Articular chondrocyte of knee joint (primary cell): Measurements from ENCODE around the gene FBN3. TPM values are rescaled to one million over a fixed set of nuclear protein-coding genes. Genes with fewer than 3 reads are reported as not detected.

Experiments used
- total RNA-seq: library from RNA; depleted of rRNA; stranded (reverse); fragments of >200 nt; gene quantifications from 2 replicates; pipeline ENCODE4 v1.2.3, GENCODE V29; 2012

FBN3 gene
- not detected in 2 replicates for total RNA-seq

GRCh38 chr19:8149261-8150094, at the start of gene FBN3:
TSS of gene FBN3 (minus strand) at chr19:8149592. CDS start at chr19:8147480, 2,112 bp downstream.

DNA sequence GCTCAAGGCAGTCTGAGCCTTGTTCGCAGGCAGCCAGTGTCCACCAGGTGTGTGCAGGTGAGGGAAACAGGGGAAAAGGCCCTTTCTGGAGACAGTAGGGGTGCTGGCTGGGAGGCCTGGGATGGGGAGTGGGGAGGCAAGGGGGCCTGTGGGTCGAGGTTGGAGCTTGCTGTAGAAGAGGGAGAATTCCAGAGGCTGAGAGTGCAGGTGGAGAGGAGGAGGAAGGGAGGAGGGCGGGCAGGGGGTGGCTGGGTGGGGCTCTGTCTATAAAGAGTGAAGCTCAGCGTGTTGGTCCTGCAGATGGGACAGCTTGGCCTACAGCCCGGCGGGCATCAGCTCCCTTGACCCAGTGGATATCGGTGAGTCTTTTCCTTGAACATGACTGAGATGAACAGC, 96.9 kb downstream of the FBN3 start, which contains the start of gene CCL25:
TSS of gene CCL25 (plus strand) at position 297 of the 396 bp plus-strand sequence. CDS start 290 bp downstream, outside the sequence.

Other genes with a start within 250 kb of the FBN3 start
- 9.5 and 9.7 TPM in 2 replicates for gene MAP2K7, start 245.7 kb downstream of the FBN3 start, total RNA-seq
- gene TGFBR3L, start 234.8 kb downstream of the FBN3 start, total RNA-seq, result 0.26 and 0.76 TPM in 2 replicates
- 23.7 and 25.9 TPM in 2 replicates for gene SNAPC2, start 229.3 kb downstream of the FBN3 start, total RNA-seq
- gene CTXN1, start 223.5 kb downstream of the FBN3 start, total RNA-seq, result 1.1 and 1.3 TPM in 2 replicates
- 39.9 and 48.3 TPM in 2 replicates for gene TIMM44, start 205.9 kb downstream of the FBN3 start, total RNA-seq
- 27.3 and 30.7 TPM in 2 replicates for gene ELAVL1, start 144.0 kb downstream of the FBN3 start, total RNA-seq
- gene CCL25, start 96.8 kb downstream of the FBN3 start, total RNA-seq, result 0.32 TPM in 1 of 2 replicates, not detected in the other
- 20.6 and 28.9 TPM in 2 replicates for gene CERS4, start 59.8 kb upstream of the FBN3 start, total RNA-seq
- gene CD320, start 158.8 kb upstream of the FBN3 start, total RNA-seq, result 18.6 and 25.6 TPM in 2 replicates
- gene NDUFA7, start 171.8 kb upstream of the FBN3 start, total RNA-seq, result 14.9 and 18.0 TPM in 2 replicates
- gene RPS28, start 171.9 kb upstream of the FBN3 start, total RNA-seq, result 99.4 and 123 TPM in 2 replicates
- 0.11 and 0.26 TPM in 2 replicates for gene KANK3, start 193.7 kb upstream of the FBN3 start, total RNA-seq
- 10.3 and 15.3 TPM in 2 replicates for gene ANGPTL4, start 214.6 kb upstream of the FBN3 start, total RNA-seq
- gene RAB11B, start 240.8 kb upstream of the FBN3 start, total RNA-seq, result 18.0 and 20.3 TPM in 2 replicates